Measurements from ENCODE around the gene KCNK1. TPM values are rescaled to one million over a fixed set of nuclear protein-coding genes. Genes with fewer than 3 reads are reported as not detected.

Gene KCNK1
- total and polyA plus RNA-seq, 2 of the 4 experiments (the other 2 are of a cell fraction): 0.90 to 1.6 TPM

DNA sequence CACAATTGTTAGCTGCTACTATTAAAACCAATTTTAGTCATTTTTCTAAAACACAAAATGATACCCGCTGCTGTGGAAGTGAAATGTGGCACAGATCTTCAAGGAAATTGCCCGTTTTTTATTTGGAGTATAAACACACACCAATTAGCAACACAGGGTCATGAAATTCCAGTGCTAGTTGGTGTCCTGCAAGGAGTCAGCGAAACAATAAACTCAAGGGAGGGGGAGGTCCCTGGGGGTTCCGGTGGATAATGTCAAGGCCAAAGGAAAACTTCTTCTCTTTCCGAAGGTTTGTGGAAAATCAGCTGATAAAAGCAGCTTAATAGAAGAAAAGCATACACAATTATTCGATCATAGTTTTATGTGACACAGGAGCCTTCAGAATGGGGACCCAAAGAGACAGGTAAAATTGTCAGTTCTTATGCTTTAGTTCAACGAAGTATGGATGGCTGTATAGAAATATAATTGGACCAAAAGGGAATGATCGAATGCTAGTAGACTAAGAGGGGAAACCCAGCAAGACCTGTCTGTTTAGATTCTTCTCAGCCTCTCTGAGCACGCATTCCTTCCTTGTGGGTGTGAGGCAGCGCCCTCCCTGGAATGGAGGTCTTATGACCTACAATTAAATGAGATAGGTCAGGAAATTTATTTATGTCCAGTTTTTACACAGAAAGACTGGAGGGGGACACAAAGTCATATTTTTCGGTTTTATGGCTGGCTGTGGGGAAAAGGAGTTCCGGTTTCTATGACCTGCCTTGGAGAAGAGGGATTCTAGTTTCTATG is 65.9 kb downstream of the KCNK1 start:
- H3K4me2 ChIP-seq (ENCODE audit: low read depth, low read length): no peak overlapping the region
- H2AK9ac ChIP-seq (replicated peaks; ENCODE audit: low read depth, low read length, poor library complexity): no peak overlapping the region
- in situ Hi-C loops (cut with MboI; ENCODE audit: low sequenced_read_pairs): no loop called here
- H3K27me3 ChIP-seq (ENCODE audit: control insufficient read depth, insufficient read depth, low read length): no peaks in the 10 kb centered on the region
- peaks cover 4% of the 10 kb centered on the region for H3K9me3 ChIP-seq (ENCODE audit: control insufficient read depth, insufficient read depth, low read length)
- CTCF ChIA-PET: no interaction called here
- H4K91ac ChIP-seq (ENCODE audit: insufficient read depth, low read depth, low read length): no peak overlapping the region
- H3K4me3 ChIP-seq (ENCODE audit: insufficient read depth, low read depth, low read length): no peak overlapping the region
- no peak overlapping the region for H3K56ac ChIP-seq (ENCODE audit: extremely low read depth, insufficient read depth, low read length)
- no peaks in the 10 kb centered on the region for H3K4me1 ChIP-seq (ENCODE audit: control insufficient read depth, insufficient read depth, low read length)
- DNase-seq (no peak), ATAC-seq (ENCODE audit: low read depth) (no peak)
- H3K4ac ChIP-seq (ENCODE audit: low read depth, low read length): no peak overlapping the region
- H3K23ac ChIP-seq (ENCODE audit: low read depth, low read length): no peak overlapping the region
- H2AK5ac ChIP-seq (ENCODE audit: low read depth, low read length): no peak overlapping the region
- no peaks in the 10 kb centered on the region for H4K20me1 ChIP-seq (ENCODE audit: insufficient read depth, low read length)
- no peak overlapping the region for H4K8ac ChIP-seq (ENCODE audit: low read depth in 2 of 2, low read length in 2 of 2)
- H2BK120ac ChIP-seq (ENCODE audit: low read depth, low read length): no peak overlapping the region
- no peak overlapping the region for H2BK5ac ChIP-seq (ENCODE audit: low read depth, low read length, poor library complexity, severe bottlenecking)
- H4K5ac ChIP-seq (ENCODE audit: low read depth, low read length): no peak overlapping the region
- H3K18ac ChIP-seq (ENCODE audit: low read depth, low read length): no peak overlapping the region
- no peak overlapping the region for H3K9ac ChIP-seq (ENCODE audit: low read depth, low read length)
- intact Hi-C loops (cut with micrococcal nuclease): no loop called here
- dilution Hi-C loops (cut with HindIII; ENCODE audit: low sequenced_read_pairs, unreplicated experiment): no loop called here
- TF ChIP-seq NFE2L2 (IDR thresholded peaks at IDR 0.05; ENCODE audit: low read depth, low read length): no peak
- TF ChIP-seq, protein P1, sequence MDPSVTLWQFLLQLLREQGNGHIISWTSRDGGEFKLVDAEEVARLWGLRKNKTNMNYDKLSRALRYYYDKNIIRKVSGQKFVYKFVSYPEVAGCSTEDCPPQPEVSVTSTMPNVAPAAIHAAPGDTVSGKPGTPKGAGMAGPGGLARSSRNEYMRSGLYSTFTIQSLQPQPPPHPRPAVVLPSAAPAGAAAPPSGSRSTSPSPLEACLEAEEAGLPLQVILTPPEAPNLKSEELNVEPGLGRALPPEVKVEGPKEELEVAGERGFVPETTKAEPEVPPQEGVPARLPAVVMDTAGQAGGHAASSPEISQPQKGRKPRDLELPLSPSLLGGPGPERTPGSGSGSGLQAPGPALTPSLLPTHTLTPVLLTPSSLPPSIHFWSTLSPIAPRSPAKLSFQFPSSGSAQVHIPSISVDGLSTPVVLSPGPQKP (IDR thresholded peaks at IDR 0.05; ENCODE audit: borderline replicate concordance, low read depth, low read length): no peak
- TF ChIP-seq SMC3 (IDR thresholded peaks at IDR 0.05; ENCODE audit: low read depth, low read length): no peak
- no peaks in the 10 kb centered on the region for H3K9me1 ChIP-seq (ENCODE audit: insufficient read depth, low read length)
- no peaks in the 10 kb centered on the region for H3K79me1 ChIP-seq (ENCODE audit: low read depth in 1 of 2, low read length in 2 of 2)
- BruUV-seq (replicated peaks): no TSS peak
- H2BK20ac ChIP-seq (ENCODE audit: low read depth, low read length): no peak overlapping the region
- no peaks in the 10 kb centered on the region for H3K36me3 ChIP-seq (ENCODE audit: control insufficient read depth, insufficient read depth, low read length)
- no peak overlapping the region for H3K27ac ChIP-seq (ENCODE audit: insufficient read depth, low read length)
- H2BK15ac ChIP-seq (ENCODE audit: low read depth, low read length): no peak overlapping the region
- H3K14ac ChIP-seq (replicated peaks; ENCODE audit: low read depth, low read length): no peak overlapping the region
- no peak overlapping the region for H2AFZ ChIP-seq (replicated peaks; ENCODE audit: low read length, poor library complexity)
- POLR2A ChIA-PET (ENCODE audit: unreplicated experiment): no interaction called here
- WGBS, 2 experiments (ENCODE audit: extremely low coverage in 2 of 2, insufficient read length in 1 of 2): 60% methylated on average over 1 of the region's 12 CpGs; no CpG with 5 or more reads in 1 of the 2 experiments

Measured in IMR-90 (cell line).